NCI-H446 treated with DMSO at 0.1 percent for 48 hours (cell line): ENCODE results near the gene ADAM12.

ENCODE experiments used
- DNase-seq: peaks from one replicate; lab custom pipeline; 2025; lab: John Stamatoyannopoulos, UW

ADAM12 gene

GRCh38 chr10:126235091-126235978 lies 152.9 kb downstream of the ADAM12 start:
- DNase-seq, result no peak

GRCh38 chr10:126234630-126235029 lies 153.6 kb downstream of the ADAM12 start:
- no peak for DNase-seq

DNA sequence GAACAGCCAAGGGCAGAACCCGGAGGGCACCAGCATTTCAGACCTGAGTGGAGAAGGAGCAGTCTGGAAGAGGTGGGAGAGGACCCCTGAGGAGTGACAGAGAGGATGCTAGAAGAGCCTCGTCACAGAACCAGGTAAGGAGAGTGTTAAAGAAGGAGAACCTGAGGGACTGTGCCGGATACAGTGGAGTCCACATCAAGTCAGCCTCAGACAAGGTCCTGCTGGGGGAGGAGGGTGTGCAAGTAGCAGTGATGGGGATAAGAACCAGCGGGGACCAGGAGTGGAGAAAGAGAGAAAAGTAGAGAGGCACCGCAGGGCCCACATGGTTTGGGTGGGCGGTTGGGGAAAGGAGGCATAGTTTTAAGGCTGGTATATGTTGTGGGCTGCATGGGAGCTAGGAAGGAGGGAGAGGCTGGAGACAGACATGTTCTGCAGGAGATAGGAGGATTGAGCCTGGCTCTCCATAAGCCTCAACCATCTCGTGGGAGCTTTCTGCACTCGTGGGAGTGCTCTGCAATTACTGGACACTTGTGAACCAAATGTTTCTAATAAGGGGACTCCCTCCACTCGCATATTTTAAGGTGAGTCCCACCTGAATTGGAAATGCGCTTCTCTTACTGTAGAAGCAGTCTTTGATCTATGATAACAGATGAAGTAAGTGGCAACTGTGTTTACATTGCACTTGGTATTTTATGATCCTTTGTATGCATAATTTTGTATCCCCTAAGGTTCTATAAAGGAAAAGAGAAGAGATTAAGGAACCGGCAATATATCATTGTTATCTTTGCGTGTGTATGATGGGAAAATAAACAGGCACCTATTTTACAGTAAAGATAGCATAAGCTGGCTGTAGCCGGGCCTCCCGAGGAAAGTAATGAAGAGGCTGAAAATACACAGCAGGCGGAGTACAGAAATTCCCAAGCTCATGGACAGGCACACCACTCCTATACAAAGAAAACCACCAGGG lies 154.8 kb downstream of the ADAM12 start:
- no peak for DNase-seq

DNA sequence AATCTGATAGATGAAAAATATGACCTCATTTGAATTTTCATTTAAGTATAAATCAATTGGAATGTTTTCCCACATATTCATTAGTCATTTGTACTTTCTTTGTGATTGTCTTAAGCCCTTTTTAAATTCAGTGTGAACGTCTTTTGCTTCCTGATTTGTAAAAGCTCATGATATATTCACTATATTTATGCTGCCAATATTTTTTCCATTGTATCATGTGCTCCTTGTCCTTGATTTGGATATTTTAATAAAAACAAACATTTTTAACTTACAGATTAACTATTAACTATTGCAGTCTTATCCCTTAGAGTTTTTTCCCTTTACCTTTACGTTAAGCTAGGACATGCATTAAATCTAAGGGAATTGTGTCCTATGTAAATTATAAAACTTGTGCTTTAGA lies 157.7 kb downstream of the ADAM12 start:
- no peak for DNase-seq

DNA sequence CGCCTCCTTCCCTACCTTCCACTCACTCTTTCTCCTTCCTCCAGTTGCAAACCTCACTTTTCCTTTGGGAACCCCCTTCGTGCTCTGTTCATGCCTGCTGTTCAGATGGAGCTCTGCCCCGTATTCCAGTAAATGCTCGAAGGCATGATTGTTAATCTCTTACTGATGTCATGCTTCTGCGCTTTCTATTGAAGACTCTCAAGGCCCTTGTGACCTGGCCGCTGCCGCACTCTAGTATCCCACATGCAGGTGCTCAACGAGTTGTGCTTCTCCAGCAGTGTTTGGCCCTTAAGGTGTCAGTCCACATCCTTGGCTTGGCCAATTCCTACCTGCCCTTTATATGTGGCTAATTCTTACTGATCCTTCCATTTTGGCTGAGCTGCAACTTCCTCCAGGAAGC lies 158.6 kb downstream of the ADAM12 start:
- no peak for DNase-seq

DNA sequence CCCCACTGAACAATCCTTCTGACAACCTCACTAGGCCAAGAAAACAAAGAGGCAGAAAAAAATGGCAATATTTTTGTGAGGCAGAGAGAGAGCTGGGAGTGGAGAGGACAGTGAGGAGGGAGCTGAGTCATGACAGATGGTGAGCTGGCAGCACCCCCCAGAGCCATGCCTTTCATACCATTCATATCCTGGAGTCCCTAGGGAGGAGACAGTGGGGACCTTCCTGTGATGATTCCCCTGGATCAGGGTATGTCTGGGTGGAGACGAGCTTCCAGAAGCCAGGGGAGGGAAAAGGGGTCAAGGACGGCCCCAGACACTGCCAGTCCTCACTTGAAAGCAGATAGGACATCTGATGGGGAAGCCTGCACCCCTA lies 160.5 kb downstream of the ADAM12 start:
- DNase-seq, result no peak

- DNase-seq, result no peak
Observed at GRCh38 chr10:126226988-126227761, 161.1 kb downstream of the ADAM12 start.

DNA sequence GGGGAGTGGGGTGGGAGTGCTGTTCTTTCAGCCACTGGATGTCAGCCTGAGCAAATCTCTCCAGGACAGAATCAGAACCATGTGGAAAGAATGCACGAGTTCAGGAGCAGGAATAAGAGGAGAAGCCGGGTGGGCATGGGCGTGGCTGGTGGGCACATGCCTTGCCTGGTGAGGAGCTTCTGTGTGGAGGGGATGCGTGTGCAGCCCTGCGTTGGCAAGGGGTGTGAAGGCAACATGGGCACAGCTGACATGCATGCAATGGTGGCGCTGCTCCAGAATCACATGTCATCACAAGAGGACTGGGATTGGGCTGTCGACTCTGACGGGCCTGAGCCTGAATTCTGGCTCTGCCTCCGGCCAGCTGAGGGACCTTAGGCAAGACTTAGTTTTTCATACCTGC lies 162.1 kb downstream of the ADAM12 start:
- no peak for DNase-seq

- DNase-seq, result no peak
Observed at GRCh38 chr10:126225672-126226008, 162.6 kb downstream of the ADAM12 start.

DNA sequence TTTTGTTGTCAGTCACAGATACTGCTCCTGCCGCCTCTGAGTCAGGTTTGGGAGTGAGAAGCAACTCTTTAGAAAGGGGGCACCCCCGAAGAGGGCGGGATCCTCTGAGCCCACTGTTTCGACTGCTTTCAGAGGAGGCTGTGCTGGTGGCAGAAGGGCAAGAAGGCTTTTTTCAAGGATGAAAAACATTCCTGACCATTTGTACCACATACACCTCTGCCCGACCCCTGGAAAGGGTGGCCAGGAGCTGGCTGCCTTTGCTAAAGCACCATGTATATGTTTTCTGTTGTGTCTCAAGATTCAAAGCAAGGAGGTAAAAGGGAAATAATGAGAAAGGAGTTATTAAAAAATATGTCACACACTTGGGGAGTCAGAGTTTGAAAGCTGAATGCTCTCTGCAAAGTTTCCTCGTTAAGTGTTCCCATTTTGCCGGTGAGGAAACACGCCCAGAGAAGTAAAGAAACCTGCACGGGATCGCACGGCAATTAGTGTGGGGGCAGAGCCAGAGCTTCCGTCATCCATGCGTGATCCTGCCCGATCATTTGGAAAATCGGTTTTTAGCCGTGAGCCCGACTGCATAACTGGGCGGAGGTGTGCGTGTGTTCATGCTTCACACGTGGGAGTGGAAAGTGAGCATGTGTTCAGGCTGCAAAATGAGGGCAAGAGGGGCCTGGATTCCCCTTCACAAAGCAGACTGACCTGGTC lies 163.2 kb downstream of the ADAM12 start:
- no peak for DNase-seq

GRCh38 chr10:126223512-126224067 lies 164.7 kb downstream of the ADAM12 start:
- no peak for DNase-seq

DNA sequence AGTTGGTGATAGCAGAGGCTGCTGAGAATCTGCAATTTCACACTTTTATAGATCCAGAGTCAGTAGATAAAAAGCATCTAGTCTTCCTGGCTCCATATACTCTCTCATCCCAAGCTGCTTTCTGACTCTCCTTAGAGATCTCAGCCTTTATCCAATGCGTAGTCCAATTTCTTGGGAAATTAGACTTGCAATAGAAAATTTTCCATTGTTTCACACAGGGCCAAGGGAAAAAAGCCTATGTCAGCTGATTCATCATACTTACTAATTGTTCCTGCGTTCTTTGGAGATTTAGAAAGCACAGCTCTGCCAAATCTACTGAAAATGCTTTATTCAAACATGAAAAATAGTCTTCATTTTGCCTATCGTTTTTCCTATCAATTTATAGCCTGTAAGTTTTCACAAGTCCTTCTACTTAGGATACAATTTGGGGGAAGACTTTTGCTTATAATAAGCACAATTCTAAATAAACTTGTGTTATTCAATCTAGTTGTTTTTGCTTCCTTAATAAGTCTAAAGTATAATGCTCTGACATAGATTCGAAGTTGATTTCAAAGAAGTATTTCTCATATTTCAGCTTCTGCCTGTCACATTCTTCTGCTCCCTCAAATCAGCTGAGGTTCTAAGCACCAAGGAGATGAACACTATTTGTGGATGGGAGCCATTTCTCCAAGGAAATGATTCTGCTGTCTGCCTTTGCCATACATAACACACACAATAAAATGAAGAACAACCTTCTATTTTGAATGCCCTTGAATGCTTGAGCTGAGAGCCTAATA lies 165.4 kb downstream of the ADAM12 start:
- no peak for DNase-seq

DNA sequence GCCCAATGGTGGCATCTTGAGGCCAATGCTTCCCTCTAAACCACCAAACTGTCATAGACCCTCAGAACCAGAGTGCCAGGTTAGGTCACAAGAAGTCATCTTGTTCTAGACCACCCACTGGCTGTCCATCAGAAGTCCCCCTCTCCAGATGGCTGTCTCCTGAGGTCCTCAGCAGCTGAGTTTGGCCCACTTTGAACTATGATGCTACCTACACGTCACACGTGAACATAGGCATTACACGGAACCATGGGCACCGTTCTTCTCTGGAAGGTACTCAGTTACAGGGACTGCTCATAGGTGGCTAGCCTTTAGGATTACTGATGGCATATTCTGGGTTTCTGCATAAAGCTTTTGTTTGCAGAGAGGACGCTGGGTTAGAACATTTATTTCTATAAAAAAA lies 166.4 kb downstream of the ADAM12 start:
- DNase-seq, result no peak

GRCh38 chr10:126218778-126219649 lies 169.3 kb downstream of the ADAM12 start:
- DNase-seq, result no peak

GRCh38 chr10:126218174-126218573 lies 170.1 kb downstream of the ADAM12 start:
- DNase-seq, result no peak

- no peak for DNase-seq
Observed at GRCh38 chr10:126216632-126216961, 171.7 kb downstream of the ADAM12 start.

GRCh38 chr10:126215746-126216631 lies 172.3 kb downstream of the ADAM12 start:
- no peak for DNase-seq

DNA sequence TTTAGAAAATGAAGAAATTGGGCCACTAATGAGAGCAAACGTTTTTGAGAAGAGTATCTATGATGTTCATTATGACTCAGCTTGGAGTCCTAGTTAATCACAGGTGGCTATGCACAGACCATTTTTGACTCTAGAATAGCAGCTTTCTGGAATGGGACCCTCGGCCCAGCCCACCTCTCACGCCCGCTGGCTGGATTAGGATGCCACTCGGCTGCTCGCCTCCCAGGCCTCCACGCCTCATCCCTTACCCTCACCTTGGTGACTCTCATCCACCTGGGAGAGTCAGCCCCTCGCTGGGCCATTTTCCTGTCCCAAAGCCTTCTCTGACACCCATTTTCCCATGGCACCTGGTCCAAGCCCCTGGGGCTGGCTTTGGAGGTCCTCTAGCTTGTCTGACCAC lies 173.6 kb downstream of the ADAM12 start:
- DNase-seq, result no peak

DNA sequence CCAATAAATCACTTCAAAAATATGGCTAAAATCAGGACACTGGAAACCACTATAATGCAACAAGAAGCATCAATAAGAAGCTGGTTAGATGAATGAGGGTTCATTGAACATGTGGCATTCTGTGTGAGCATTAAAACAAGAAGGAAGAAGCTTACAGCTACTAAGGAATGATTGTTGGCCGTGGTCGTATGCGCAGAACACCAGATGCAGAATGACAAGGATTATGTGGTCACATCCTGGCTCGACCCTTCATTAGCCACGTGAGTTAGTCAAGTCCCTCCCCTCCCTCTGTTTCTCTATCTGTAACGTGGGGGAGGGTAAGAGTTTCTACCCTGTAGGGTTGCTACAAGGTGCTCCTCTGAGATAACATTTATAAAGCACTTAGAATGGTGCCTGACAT lies 174.3 kb downstream of the ADAM12 start:
- no peak for DNase-seq
